Testis (tissue), 3 donors: ENCODE data around the gene FREY1. TPM values are rescaled to one million over a fixed set of nuclear protein-coding genes. Genes with fewer than 3 reads are reported as not detected.
"Not testable (repeated sequence)": the region's sequence is repeated elsewhere in the genome, so short reads cannot be mapped to it uniquely, and the experiment has no call there.

Experiments used
- DNase-seq: peaks from one replicate; pipeline ENCODE4 v3.0.0-alpha.2; 2019
- H3K27ac ChIP-seq, 2 donors: fragments of 200-600 bp; sonication (generic); one replicate each; pipeline ENCODE4 v1.5.1; 2019
- H3K27me3 ChIP-seq: fragments of 200-600 bp; sonication (generic); one replicate; pipeline ENCODE4 v1.5.1; 2019
- H3K36me3 ChIP-seq: fragments of 200-600 bp; sonication (generic); one replicate; pipeline ENCODE4 v1.5.1; 2017; ENCODE audit warnings: low read depth; ENCODE audit errors: missing control alignments
- H3K4me1 ChIP-seq: fragments of 200-600 bp; sonication (generic); one replicate; pipeline ENCODE4 v1.5.1; 2019
- H3K4me3 ChIP-seq, 2 donors: fragments of 200-600 bp; sonication (generic); one replicate each; pipeline ENCODE4 v1.5.1; 2017 to 2019
- H3K9me3 ChIP-seq: fragments of 200-600 bp; sonication (generic); one replicate; pipeline ENCODE4 v1.5.1; 2017
- POLR2A ChIP-seq: fragments of 450-650 bp; IDR thresholded peaks from one replicate; pipeline ENCODE4 v1.6.1; 2017; ENCODE audit warnings: antibody characterized with exemption, mild to moderate bottlenecking, moderate library complexity
- WGBS, 2 donors: methylation state at CpG; one replicate each; pipeline ENCODE4 v1.1.5; 2018; 5-methylcytosine and 5-hydroxymethylcytosine counted together
- intact Hi-C: fragments of 100-400 bp; cut with DNase I; formaldehyde crosslinking; loops from one replicate; pipeline ENCODE4 v1.15.1; 2023; ENCODE audit warnings: low total_unique reads
- polyA plus RNA-seq: library from polyadenylated mRNA; stranded (reverse); fragments of 350-450 nt; fragmentation: Illumina TruSeq; extraction: RNeasy Lipid Tissue Mini Kit (QIAGEN cat#74804); gene quantifications from one replicate; pipeline ENCODE4 v1.2.3, GENCODE V29; 2014; ENCODE audit warnings: low read depth, low replicate concordance; ENCODE audit not compliant: insufficient read depth
- total RNA-seq, 2 donors: library from RNA; depleted of rRNA; stranded (reverse); fragments of >200 nt; gene quantifications; one replicate each; pipeline ENCODE4 v1.2.3, GENCODE V29; 2016
- TF ChIP-seq, protein P1 (sequence below), 3 experiments: fragments of 450-650 bp in 2 of 3; fragments of 200-600 bp in 1 of 3; sonication (generic) in 1 of 3; IDR thresholded peaks; one replicate each; pipeline ENCODE4 v1.5.1; 2016 to 2019; ENCODE audit warnings: antibody characterized with exemption in 3 of 3, mild to moderate bottlenecking in 2 of 3, moderate library complexity in 1 of 3

The FREY1 gene
- total and polyA plus RNA-seq, 3 donors from 2014 or later = 19.2 to 59.2 (median 22.7) TPM

DNA sequence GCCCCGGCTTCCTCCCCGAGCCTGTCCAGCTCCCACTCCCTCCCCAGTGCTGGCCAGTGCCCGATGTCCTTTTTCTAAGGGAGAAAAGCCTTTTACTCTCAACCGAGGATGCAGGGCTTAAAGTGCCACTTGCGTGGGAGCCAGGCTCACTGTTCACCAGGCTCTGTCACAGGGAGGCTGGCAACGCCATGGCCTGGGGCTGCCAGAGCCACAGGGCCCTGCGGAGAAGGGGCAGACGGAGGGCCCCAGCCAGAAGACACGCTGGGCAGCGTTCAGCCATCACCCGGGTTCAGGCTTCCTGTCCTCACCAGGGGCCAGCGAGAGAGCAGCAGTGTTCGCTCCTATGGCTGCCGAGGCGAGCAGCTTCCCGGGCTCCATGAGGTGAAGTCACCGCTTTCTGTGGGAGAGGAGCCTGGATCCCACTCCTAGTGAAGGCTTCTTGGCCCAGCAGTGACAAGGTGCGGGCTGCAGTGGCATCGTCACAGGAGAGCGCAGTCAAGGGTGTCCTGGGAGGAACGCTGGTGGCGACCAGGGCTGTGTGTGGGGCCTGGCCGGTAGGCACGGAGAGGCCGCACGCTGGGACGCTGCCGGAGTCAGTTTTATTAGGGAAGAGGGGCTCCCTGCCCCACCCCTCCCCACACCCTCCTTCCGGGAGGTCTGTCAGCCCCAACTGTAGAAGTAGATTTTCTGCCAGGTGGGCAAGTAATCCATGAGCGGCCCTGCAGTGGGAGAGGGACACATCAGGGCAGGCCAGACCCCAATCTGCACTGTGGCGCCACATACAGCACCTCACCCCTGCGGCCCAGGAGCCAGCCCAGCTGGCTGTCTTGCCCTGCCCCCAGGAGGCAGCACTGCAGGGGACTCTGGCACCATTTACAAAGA lies 2.8 kb upstream of the FREY1 start:
- DNase-seq = no peak
- intact Hi-C loops = no loop called here
- Histone ChIP-seq H3K9me3 (no peaks in the 10 kb centered on the region), H3K27me3 (no peaks in the 10 kb centered on the region), H3K36me3 (no peaks in the 10 kb centered on the region), H3K4me3 (no peak overlapping the region), H3K4me1 (no peaks in the 10 kb centered on the region), H3K27ac (no peak overlapping the region)
- WGBS, 2 donors = 86 to 87% methylated on average over 14 to 32 of the region's 32 CpGs
- TF ChIP-seq, protein P1, sequence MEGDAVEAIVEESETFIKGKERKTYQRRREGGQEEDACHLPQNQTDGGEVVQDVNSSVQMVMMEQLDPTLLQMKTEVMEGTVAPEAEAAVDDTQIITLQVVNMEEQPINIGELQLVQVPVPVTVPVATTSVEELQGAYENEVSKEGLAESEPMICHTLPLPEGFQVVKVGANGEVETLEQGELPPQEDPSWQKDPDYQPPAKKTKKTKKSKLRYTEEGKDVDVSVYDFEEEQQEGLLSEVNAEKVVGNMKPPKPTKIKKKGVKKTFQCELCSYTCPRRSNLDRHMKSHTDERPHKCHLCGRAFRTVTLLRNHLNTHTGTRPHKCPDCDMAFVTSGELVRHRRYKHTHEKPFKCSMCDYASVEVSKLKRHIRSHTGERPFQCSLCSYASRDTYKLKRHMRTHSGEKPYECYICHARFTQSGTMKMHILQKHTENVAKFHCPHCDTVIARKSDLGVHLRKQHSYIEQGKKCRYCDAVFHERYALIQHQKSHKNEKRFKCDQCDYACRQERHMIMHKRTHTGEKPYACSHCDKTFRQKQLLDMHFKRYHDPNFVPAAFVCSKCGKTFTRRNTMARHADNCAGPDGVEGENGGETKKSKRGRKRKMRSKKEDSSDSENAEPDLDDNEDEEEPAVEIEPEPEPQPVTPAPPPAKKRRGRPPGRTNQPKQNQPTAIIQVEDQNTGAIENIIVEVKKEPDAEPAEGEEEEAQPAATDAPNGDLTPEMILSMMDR (IDR thresholded peaks at IDR 0.05) = no peak
- TF ChIP-seq POLR2A = no peak

DNA sequence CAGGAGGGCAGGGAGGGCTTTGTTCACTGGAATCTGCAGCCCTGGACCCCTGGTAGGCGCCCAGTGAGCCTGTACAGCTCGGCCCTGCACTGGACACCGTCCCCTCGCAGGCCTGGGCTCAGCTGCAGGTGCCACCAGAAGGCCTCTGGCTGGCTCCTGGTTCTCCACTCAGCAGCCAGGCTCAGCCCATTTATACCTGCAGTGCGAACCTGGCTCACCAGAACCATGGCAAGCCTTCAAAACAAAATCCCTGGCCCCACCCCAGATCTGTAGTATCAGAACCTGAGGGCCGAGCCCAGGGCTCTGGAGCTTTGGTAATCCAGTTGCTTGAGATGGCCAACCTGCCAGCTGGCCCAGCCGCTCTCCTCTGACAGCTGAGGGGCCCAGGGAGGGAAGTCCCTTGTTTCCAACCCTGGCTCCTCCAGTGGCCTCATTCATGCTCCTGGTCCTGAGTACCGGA lies 870 bp upstream of the FREY1 start:
- no peak overlapping the region for H3K27ac ChIP-seq
- no peaks in the 10 kb centered on the region for H3K27me3 ChIP-seq
- no peak overlapping the region for H3K4me3 ChIP-seq
- intact Hi-C loops = no loop called here
- TF ChIP-seq POLR2A = no peak
- TF ChIP-seq, protein P1 (IDR thresholded peaks at IDR 0.05) = no peak
- 81 to 82% methylated on average over 6 to 8 of the region's 8 CpGs for WGBS, 2 donors
- H3K4me1 ChIP-seq = no peaks in the 10 kb centered on the region
- no peaks in the 10 kb centered on the region for H3K9me3 ChIP-seq
- no peak for DNase-seq
- H3K36me3 ChIP-seq = no peaks in the 10 kb centered on the region

DNA sequence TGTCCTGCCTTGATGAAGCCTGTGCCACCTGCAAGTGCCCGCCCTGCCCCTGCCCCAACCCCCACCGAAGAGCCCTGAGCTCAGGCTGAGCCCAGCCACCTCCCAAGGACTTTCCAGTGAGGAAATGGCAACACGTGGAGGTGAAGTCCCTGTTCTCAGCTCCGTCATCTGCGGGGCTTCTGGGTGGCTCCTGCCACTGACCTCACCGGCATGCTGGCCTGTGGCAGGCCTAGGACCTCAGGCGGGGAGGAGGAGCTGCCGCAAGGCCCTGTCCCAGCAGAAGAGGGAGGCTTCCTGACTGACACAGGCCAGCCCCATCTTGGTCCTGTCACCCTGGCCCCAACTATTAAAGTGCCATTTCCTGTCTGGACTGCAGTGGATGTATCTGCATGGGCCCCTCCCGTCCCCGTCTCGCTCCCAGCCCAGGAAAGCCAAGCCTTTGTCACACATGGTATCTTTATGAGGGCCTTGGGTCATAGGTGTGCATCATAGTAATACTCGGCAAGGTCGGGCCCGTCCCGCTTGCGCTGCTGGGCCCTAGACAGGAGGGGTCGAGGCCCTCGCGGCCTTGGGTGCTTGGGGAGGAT lies 882 bp downstream of the FREY1 start:
- H3K27me3 ChIP-seq = no peaks in the 10 kb centered on the region
- H3K4me3 ChIP-seq = no peak overlapping the region
- no peaks in the 10 kb centered on the region for H3K36me3 ChIP-seq
- H3K4me1 ChIP-seq = peaks cover 1% of the 10 kb centered on the region
- TF ChIP-seq, protein P1 (IDR thresholded peaks at IDR 0.05) = no peak
- no peak for TF ChIP-seq POLR2A
- H3K27ac ChIP-seq = no peak overlapping the region
- intact Hi-C loops = no loop called here
- WGBS, 2 donors = 85 to 86% methylated on average over 11 to 19 of the region's 19 CpGs
- H3K9me3 ChIP-seq = no peaks in the 10 kb centered on the region
- no peak for DNase-seq

DNA sequence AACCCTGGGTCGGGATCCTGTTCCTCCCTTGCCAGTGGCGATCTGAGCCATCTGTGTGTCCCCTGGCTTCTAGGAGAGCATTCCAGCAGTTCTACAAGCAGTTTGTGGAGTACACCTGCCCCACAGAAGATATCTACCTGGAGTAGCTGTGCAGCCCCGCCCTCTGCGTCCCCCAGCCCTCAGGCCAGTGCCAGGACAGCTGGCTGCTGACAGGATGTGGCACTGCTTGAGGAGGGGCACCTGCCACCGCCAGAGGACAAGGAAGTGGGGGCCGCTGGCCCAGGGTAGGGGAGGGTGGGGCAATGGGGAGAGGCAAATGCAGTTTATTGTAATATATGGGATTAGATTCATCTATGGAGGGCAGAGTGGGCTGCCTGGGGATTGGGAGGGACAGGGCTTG lies 1.5 kb downstream of the FREY1 start:
- intact Hi-C loops, DNase-seq, H3K27ac ChIP-seq, H3K4me3 ChIP-seq, H3K27me3 ChIP-seq, H3K4me1 ChIP-seq, H3K36me3 ChIP-seq, H3K9me3 ChIP-seq: not testable (repeated sequence)
- 54 to 87% methylated on average over 4 to 6 of the region's 6 CpGs for WGBS, 2 donors

DNA sequence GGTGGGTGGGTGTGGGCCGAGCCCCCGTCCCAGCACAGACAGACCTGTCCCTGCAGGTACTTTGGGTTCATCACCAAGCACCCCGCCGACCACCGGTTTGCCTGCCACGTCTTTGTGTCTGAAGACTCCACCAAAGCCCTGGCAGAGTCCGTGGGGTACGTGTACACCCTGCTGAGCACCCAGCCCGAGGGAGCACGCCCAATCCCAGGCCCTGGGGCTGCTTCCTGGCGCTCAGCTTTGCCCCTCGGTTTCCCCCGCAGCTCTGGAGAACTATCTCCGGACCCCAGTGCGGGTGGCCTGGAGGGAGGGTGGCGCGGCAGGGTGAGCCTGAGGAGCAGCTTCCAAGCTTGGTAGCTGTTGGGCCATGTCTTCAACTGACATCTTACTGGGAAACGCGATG lies 2.0 kb downstream of the FREY1 start:
- no peak overlapping the region for H3K4me3 ChIP-seq
- WGBS, 2 donors = 93 to 95% methylated on average over 13 to 19 of the region's 19 CpGs
- no peak for TF ChIP-seq POLR2A
- TF ChIP-seq, protein P1 (IDR thresholded peaks at IDR 0.05) = no peak
- DNase-seq = no peak
- H3K9me3 ChIP-seq = no peaks in the 10 kb centered on the region
- H3K27ac ChIP-seq = no peak overlapping the region
- H3K36me3 ChIP-seq = no peaks in the 10 kb centered on the region
- intact Hi-C loops = no loop called here
- H3K4me1 ChIP-seq = peaks cover 8% of the 10 kb centered on the region
- no peaks in the 10 kb centered on the region for H3K27me3 ChIP-seq
